HG03097 (cell line): ENCODE results near the gene CPLANE2.
A peak's percentile ranks its signal among the peaks of the same experiment; 100 is the strongest.
"Not testable (repeated sequence)": the region's sequence is repeated elsewhere in the genome, so short reads cannot be mapped to it uniquely, and the experiment has no call there.

Experiments
- ATAC-seq: cut with Tn5 transposase; IDR thresholded peaks from one replicate; pipeline ENCODE4 v1.9.1; 2021; ENCODE audit not compliant: unreplicated experiment, low FRiP score

The CPLANE2 gene

DNA sequence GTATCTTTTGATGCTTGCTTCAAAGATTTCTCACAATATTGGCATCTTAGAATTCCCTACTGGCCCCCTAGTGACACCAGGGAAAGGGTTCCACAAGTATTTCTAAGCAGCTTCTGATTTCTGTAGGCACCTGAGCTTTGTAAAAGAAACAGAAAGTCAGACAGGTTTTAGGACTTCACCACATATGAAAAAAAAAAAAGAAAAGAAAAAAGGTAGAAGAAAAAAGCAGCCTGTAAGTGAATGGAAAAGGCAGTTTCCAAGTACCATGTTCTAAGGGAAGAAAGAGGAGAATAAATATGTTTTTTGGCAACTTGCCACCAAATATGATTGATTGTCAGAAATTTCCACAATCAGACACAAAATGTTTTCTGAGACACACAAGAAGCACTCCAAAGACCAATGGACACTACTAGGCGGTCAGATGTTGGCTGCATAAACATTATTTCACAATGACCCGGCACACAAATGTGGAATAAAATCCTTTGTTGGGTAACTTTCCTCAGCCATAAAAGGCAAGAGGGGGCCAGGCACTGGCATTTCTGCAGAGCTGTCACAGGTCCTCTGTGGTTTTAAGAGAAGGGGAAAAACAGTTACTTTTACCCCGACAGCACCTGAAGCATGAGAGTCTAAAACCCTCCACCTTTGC is 12.7 kb upstream of the CPLANE2 start:
- no peak for ATAC-seq

DNA sequence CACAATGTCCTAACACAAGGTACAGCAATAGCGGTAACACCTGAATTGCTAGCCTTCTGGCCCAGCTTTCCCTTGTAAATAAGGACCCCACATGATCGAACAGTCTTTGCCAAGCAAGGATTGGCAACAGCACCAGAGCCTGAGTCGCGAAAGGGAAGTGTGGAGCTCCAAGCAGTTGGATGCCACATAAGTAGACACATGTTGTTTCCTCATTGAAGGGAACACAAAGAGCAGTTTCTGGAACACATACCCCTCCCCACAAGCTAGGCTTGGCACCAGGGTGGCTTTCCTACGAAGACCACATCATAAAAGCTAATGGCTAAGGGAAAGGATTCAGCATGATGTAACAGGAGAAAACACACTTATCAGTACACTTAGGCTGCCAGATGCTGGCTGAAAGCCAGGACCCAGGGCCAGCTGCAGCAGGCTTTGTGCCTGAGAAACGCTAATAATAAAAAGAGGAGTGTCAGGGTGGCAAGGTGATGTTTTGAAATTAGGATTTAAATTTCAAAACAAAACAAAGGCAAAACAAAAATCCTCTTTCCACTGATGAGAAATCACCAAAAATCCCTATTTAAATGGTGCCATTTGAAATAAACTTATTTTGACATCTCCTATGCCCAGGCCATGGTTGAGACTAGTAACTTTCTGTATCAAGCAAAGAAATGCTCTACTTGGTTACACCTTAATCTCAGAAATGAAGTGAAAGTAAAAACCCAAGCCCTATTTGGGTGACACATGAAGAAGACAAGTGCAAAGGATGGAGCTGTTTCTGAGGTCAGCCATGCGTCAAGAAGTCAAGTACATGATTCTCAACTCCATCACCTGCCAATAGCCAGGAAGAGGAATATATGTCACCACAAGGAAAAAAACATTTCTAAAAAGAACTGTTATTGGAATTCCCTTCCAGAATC is 11.9 kb upstream of the CPLANE2 start:
- ATAC-seq = no peak

DNA sequence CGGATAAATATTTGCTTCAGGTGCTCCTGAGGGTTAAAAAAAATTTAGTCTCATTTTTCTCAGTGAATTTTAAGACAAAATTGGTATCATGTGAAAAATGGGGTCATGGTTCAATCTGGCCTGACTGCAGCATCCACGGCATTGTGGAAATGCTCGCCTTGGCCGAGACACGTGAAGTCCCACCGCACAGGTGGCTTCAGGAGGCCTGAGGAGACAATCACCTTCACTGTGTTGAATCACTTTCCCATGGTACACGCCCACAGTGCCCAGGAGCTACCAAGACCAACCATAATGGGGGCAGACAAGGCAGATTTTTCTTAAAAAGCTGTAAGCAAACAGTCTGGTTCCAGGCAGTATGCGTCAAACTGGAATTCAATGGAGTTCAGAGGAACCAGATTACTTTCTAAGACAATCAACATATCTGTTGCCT is 11.0 kb upstream of the CPLANE2 start:
- ATAC-seq = no peak

DNA sequence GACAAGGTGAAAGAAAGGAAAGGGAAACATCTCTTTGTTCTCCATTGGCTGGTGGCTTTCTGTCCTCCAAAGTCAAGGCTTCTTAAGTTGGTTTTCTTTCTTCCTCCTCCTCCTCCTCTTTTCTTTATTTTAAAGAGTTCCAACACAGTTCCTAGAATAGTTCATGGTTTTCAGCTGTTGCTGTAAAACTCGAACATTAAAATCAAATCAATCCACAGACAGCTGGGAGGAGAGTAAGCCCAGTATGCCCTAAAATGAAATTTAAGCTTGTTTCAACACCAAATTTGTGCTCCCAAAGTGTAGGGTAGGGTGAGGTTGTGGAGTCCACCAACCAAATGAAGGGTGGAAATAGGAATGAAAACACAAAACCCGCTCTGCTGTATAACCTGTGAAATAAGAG is 10.5 kb upstream of the CPLANE2 start:
- ATAC-seq = no peak

DNA sequence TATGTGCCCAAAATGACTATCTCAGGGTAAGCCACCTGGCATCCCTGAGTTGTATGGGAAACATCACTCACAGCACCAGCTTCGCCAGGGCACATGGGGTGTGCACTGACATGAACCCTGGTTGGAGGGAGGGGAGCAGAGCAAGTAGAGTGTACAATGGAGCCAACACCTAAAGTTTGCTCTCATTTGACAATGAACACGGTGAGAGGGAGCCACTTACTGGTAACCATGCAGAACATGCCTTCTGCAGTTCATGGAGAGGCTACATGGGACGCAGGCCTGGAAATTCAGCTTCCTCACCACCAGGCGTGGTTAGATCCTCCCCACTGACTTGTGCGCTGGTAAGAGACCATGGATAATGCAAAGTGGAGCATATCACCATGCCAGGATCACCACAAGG is 10.0 kb upstream of the CPLANE2 start:
- no peak for ATAC-seq

DNA sequence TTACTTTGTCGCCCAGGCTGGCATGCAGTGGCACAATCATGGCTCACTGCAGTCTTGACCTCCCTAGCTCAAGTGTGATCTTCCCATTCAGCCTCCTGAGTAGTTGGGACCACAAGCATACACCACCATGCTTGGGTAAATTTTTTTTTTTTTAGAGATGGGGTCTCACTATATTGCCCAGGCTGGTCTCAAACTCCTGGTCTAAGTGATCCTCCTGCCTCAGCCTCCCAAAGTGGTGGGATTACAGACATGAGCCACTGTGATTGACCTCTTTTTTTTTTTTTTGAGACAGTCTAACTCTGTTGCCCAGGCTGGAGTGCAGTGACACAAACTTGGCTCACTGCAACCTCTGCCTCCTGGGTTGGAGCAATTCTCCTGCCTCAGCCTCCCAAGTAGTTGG is 9.3 kb upstream of the CPLANE2 start:
- ATAC-seq = not testable (repeated sequence)

DNA sequence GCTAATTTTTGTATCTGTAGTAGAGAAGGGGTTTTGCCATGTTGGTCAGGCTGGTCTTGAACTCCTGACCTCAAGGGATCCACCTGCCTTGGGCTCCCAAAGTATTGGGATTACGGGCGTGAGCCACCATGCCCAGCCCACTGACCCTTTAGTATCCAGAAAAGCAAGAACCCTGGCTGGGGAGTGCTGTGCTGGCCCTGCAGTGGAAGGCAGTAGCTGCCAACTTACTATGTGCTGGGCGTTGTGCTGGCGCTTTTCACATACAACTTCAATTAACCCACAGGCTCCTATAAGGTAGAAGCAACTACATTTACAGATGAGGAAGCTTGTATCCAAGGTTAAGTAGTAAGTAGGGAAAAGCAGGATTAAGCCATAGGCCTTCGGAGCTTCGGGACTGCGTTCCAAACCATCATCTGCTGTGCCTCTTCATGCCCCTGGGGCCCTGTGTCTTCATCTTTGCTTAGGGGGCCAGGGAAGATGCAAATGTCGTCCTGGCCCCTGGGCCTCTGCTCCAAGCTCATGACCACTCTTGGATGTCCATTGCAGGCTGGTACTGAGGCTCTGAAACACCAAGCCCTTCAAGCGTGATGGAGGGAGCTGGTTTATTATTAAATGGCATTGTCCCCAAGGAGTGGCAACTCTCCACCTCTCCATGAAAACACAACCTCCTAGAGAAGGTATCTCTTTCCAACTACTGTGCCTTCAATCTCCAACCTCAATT is 8.7 kb upstream of the CPLANE2 start:
- no peak for ATAC-seq

DNA sequence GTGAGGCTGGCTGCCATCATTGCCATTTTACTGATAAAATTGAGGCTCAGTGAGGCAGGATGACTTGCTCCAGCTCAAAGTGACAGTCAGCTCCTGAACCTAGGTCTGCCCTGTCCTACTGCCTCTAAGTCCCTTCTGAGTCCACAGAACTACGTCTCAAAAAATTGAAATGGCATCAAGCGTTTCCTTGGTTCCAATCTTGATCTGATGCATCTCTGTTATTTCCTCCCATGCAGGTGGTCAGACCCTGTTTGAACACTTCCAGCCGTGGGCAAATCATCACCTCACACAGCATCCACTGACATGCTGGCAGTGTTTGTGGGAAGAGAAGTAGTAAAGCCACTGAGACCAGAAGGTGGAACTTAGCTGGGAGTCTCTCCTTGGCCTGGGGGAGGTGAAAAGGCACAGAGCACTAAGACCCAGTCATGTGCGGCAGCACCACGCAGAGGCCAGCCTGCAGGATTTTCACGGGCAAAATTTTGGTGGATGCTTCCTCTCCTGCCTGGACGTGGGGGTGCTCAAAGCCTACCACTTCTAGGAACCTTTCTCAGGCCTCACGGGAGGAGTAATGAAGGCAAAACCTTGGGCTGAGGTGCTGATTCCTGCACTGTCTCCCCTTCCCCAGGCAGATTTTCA is 7.8 kb upstream of the CPLANE2 start:
- no peak for ATAC-seq

DNA sequence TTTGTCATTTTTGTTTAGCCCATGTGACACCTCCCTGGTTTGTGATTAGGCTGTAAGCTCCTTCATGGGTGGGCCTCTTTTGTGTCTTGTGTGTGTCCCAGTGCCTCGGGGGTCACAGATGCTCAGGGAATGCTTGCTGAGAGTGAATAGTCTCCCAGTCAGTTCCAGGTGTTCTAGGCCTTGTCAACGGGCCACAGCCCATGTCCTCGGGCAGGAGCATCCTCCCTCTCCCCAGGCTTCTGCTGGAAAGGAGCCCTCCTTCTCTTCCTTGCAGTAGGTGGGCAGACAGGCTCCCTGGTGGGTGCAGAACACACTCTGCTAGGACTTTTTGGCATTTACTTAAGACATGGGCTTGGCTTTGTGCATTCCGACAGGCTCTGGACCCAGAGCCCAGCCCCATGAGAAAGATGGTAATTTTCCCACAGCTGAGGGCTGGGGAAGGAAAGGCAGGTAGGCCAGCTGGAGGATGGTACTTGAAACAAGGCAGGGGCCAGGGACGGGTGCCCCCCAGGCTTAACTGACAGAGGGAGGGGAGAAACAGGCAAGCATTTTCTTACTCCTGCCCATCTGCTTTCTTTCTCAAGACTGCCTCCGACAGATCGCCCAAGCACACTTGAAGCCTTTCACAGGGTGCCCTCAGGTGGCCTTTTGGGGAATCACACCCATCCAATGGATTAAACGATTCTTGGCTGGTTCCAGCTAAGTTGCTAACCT is 7.1 kb upstream of the CPLANE2 start:
- no peak for ATAC-seq

DNA sequence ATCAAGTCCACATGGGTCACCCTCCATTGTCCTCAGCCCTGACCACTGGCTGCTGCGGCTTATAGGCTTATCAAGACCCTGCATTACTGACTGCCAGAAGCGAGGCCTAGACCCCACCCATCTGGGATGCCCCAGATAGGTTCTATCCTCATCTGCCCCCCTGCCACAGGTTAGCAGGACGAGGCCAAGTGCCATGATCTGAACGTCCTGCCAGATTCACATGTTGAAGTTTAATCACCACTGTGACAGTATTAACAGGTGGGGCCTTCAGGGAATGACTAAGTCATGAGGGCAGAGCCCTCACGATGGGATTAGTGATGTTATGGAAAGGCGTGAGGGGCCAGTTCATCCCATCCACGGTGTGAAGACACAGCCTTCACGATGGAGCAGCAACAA is 6.2 kb upstream of the CPLANE2 start:
- ATAC-seq = no peak

DNA sequence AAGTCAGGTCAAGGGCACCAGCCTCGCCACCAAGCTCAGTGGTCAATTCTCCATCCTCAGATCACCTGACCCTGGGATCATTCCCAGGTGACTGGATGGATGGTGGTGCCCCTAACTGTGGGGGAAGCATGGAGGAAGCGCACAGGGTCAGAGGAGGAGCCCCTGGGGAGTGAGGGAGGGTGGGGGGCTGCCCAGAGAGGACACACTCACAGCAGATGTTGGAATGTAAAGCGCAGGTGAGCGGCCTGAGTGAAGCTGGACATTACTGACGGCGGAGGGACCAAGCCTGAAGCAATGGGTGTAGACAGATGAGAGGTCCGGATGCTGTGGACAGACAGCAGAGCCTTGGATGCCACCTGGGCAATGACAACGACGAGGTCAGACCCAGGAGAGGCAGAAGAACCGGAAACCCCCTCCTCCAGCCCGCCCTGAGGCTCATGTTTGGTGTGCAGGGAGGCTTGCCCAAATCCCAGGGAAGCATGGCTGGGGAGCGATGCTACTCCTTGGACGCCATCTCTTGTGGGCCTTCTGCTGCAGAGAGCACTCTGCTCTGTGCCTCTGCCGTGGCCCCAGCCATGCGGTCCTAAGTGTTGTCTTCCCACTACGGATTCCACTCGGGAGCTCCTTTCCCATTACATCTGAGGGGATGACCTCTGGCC is 5.7 kb upstream of the CPLANE2 start:
- no peak for ATAC-seq

DNA sequence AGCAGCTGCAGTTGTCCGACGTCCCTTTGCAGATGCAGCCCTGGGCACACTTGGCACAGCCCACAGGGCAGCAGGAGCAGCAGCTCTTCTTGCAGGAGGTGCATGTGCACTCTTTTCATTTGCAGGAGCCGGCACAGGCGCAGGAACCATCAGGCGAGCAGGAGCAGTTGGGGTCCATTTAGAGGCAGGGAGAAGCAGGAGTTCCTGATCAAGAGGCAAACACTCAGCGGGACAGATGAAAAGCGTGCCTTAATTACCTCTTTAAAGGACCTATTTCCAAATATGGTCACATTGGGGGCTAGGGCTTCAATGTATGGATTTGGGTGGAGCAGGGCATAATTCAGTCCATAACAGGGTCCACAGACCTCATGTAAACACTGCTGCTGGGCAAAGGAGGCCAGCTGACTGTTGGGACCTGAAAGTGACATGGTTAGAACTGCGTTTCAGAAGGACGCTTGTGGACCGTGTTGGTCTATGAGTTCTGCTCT is 4.3 kb upstream of the CPLANE2 start:
- ATAC-seq = no peak

DNA sequence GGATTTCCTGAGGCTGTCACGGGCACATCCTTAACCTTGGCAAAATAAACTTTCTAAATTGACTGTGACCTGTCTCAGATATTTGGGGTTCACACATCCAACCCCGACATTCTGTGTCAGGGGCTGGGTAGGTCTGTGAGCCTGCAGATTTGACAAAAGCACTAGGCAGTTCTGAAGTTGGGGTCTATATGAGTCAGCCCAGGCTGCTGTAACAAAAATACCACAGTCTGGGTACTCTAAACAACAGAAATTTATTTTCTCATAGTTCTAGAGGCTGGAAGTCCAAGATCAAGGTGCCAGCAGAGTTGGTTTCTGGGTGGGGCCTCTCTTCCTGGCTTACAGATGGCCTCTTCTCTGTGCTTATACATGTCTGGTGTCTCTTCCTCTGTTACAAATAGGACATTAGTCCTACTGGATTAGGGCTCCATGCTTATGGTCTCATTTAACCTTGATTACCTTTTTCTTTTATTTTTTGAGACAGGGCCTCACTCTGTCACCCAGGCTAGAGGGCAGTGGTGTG is 3.0 kb upstream of the CPLANE2 start:
- no peak for ATAC-seq

DNA sequence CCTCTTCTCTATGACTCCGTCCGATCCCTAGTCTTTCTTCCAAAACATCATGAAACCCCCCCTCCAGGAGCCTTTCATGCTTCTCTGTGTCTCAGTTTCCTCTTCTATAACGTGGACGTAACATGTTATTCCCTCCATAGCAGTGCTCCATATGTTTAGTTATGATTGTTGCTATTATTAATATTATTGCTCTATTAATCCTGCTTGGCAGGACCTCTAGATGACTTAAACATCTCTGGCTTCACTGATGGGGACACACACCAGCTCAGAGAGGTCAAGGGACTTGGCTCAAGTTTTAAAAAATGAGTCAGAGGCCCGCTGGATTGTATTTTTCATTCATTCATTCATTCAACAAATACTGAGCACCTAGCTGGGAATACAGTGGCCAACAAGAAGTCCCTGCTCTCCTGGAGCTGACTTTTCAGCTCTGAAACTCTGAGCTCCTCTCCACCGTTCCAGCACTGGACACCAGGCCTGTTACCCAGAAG is 404 bp upstream of the CPLANE2 start:
- no peak for ATAC-seq

DNA sequence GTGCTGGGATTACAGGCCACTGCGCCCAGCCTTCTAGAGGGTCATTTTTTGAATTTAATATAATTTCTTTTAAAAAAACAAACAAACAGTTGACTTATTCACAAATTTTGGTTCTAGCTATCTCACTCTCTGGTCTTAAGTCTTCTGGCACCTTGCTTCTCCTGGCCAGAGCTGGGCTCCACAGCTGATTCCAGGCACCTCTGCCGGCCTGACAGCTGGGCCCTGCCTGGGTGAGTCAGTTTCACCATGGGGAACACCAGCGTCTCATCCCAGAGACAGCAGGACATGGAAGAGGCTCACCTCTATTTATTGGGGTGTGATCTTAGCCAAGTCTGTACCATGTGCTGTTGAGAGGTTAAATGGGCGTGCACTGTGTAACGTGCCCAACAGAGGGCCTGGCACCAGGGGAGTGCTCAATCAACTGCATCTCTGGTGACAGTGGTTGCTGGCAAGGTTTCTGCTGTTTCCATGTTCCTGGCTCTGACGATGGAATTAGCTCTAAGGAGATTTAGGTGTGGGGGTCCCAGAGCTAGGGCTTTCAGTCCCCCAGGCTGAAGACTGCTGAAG is 956 bp downstream of the CPLANE2 start:
- peak; percentile 30 for ATAC-seq

DNA sequence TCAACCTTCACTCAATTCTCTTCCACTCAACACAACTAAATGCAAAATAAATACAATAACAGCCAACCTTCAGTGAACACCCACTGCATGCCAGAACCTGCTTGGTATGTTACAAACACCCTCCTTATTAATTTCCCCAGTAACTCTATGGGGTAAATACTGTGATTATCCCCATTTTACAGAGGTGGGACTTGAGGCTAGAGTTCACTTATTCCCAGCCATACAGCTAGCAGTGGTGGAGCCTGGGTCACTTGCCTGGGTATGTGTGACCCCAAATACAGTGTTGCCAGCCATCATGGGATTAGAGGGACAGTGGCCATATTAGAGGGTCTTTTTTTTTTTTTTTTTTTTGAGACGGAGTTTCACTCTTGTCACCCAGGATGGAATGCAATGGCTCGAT is 1.6 kb downstream of the CPLANE2 start:
- no peak for ATAC-seq

DNA sequence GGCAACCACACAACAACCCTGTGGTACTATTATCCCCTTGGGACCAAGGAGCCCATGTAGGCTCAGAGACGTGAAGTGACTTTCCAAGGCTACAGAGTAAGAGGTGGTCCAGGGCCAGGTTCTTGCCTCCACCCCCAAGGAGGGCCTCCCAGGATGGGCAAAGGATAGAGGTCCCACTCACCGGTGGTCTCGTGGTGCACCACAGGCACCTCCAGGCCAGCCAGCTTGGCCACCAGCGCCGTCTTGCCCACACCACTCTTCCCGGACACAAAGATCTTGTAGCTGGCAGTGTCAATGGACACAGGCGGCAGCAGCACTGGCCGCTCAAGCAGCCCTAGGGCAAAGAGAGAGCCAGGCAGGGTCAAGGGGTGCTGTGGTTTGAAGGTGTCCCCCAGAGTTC is 3.6 kb downstream of the CPLANE2 start:
- no peak for ATAC-seq

DNA sequence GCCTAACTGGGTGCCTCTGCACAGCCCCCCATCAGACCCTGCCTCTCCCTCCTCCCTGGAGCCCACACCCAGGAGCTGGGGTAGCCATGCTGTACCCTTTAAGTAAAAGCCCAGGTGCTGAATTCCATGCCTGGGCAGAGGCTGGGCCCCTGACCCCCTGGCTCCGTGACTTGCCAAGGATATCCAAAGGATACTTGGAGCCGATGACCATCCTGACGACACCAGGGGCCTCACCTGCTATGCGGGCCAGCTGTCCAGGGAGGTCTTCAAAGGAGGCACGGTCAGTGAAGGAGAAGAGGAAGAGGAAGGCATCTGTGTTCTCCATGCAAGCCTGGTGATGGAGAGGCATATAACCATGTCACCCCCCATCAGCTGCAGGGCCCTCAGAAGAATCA is 4.7 kb downstream of the CPLANE2 start:
- ATAC-seq = no peak
